NCI-H510A (cell line): Measurements from ENCODE around the gene LGALS3BP.

Experiments
- DNase-seq: peaks from one replicate; lab custom pipeline; 2025; lab: John Stamatoyannopoulos, UW

LGALS3BP gene

GRCh38 chr17:78999056-78999768 lies 19.5 kb upstream of the LGALS3BP start:
- DNase-seq, result no peak

DNA sequence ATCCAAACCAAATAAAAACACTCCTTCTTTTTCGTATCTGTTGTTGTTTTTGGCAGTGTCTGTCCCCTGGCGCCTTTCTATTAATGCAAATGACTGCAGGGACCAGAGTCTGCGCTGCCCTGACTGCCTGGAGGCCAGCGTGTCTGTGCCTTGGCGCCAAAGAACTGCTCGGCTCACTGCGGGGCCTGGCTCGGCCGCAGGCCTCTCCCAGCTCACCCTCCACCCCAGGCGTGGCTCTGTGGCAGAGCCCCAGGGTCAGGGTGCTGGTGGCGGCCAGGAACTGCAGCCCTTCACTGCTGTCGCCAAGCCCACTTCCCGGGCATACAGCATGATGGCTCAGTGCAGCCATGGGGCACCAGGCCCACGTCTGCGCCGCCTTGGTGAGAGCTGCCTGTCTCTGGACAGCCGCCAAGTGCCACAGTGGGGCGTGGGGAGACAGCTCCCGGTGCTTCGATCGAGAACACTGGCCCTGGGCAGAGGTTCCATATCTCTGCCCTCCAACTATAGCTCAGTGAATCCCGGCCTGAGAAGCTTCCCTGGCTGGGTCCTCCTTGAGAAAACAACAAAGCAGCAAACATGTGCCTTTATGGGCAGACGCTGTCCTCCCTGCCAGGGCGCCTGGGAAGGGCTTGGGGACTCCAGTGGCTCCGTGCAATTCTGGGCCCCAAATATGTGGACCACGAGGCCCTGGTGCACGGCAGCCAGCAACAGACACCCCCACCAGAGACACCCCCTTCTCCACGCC lies 18.8 kb upstream of the LGALS3BP start:
- no peak for DNase-seq

- no peak for DNase-seq
Measured at GRCh38 chr17:78997881-78998280, 18.2 kb upstream of the LGALS3BP start.

DNA sequence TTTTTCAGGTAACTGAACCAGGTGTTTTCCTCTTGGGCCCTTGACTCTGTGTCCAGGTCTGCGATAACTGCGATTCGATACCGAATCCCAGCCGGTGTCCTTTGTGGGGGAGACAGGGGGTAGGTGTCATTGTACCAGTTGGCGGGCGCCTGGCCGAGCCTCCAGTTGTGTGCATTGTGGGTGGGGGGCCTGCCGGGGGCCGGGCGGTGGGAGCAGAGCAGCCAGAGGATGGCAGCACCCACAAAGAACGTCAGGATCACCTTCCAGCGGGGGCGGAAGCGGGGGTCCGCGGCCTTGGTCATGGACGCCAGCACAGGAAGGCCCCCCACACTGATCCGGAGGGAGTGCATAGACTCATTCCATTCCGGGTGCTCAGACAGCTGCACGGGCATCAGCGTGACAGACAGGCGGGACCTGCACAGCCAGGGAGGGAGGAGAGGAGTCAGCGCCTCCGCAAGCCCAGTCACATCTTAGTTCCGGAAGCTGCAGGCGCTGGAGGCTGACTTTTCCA lies 17.6 kb upstream of the LGALS3BP start:
- no peak for DNase-seq

DNA sequence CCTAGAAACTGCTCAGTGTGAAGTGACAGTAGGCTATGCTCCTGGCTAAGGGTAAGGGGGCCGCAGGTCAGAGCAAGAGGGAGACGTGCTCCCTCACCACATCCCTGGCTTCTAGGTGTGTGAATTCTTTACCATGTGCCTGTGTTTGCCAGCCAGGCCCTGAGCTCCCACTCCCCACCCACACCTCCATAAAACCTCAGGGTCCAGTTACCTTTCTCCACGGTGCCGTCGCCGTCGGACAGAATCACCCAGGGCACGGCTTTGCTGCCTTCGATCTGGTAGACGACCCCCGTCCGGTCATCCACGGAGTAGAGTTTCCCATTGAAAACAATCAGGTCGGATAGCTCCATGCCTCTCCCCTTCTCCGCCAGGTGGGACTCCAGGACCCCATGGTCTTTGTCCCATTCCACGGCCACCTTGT lies 17.1 kb upstream of the LGALS3BP start:
- no peak for DNase-seq

- no peak for DNase-seq
Measured at GRCh38 chr17:78995761-78996451, 16.2 kb upstream of the LGALS3BP start.

DNA sequence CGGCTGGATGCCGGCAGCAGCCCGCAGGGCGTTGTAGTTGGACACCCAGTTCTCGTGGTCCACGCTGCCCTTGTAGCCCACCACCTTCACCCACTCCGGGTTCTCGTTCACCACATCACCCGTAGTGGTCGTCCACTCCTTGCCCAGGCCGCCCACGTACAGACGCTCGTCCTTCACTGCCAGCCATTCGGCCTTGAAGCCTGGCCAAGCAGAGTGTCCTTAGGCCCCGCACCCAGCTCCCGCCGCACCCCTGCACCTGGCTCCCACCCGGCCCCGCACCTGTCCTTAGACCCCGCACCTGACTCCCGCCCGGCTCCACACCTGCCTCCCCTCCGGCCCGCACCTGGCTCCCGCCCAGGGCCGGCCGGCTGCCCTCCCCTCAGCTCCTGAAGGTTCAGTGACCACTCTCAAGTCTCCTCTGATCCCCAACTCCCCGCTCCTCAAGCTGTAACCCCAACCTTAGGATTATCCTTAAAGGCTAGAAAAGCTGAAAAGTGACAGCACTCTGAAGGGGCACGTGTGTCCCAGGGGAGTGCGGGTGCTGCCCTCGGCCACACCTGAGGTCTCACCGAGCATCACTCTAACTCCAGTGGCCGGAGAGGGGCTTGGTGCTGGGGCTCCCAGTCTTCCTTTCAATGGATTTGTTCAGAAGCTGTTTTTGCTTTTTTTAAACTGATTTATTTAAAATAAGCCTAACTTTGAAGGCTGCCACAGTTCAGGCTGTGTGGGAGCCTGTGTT lies 15.5 kb upstream of the LGALS3BP start:
- DNase-seq, result no peak

GRCh38 chr17:78993981-78994671 lies 14.4 kb upstream of the LGALS3BP start:
- DNase-seq, result no peak

DNA sequence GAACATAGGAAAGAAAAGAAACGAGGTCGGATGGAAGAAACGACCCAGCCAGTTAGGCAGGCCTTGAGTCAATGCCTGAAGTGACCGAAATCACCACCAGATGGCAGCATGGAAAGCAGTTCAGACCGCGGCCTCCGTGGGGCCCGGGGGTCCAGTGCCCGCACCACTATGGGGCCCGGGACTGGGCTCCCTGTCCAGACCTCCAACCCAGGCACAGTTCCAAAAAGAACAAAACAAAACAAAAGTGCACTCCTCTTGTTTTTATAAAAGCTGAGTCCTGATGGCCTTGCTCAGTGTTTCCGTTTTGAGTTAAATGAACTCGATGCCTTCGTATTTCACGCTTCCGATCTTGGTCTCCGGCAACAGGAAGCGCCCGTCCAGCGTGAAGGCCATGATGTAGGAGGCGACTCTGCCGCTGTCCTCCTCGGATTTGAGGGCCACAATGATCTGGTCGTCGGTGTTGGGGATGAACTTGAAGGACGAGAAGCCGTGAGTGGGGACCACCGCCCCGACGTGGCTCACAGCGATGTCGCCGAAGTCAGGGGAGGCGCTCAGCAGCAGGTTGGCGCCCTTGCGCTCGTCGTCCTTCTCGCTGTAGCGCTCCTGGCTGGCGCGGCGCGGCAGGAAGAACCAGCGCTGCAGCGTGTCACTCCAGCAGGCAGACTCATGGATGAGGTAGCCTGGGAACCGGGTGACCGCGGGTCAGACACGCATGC lies 13.7 kb upstream of the LGALS3BP start:
- DNase-seq, result no peak

DNA sequence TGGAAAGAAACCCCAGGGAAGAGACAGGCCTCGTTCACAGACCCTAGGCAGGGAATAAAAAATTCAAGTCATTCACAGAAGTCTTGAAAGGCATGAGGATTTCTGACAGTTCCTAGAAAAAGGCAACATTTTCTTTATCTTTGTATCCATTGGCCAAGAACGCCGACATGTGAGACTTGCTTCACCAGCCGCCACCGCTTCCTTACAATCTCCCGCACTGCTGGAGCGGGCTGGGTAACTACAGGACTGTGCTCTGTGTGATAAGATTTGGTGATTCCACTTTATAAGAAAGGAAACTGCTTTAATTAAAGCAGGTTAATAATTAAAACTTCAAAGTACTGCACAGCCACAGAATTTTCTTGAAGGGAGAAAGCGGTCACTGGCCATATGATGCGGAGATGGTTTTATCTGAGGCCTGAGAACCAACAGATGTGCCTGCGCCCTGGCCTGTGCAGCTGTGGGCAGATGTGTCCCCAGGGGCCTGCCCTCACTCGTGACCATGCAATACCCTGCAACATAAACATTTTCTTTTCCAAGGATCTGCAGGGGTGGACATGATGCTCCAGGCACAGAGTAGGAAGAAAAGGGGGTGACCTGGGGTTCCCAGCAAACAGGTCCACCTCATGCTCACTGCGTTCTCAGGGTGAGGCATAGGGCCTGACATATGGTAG lies 13.0 kb upstream of the LGALS3BP start:
- DNase-seq, result no peak

DNA sequence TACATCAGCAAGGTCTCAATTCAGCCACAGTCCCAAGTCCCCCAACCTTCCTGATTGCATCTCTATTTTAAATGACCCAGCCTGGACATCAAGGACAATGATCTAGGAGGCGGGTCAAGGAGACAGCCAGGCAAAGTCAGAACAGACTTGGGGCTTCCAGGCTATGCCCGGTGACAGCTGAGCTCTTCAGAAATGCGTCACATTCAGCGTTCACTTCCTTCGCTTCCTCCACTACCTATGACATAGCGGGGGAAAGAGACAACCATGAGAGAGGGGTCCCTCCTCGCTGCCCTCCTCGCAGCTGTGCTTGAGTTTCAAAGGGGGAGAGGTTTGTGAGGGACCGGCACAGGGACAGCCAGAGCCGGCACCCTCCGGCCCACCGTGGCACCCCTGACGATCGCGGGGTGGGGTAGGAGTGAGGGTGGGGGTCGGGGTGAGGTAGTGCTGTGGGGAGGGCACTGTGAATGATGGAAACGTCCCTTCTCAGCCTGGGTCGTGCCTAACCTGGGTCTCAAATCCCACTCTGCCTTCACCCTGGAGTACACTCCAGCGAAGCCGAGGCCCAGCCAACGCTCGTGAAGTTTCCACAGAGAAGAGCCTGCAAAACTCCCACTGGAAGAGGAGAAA lies 12.3 kb upstream of the LGALS3BP start:
- no peak for DNase-seq

DNA sequence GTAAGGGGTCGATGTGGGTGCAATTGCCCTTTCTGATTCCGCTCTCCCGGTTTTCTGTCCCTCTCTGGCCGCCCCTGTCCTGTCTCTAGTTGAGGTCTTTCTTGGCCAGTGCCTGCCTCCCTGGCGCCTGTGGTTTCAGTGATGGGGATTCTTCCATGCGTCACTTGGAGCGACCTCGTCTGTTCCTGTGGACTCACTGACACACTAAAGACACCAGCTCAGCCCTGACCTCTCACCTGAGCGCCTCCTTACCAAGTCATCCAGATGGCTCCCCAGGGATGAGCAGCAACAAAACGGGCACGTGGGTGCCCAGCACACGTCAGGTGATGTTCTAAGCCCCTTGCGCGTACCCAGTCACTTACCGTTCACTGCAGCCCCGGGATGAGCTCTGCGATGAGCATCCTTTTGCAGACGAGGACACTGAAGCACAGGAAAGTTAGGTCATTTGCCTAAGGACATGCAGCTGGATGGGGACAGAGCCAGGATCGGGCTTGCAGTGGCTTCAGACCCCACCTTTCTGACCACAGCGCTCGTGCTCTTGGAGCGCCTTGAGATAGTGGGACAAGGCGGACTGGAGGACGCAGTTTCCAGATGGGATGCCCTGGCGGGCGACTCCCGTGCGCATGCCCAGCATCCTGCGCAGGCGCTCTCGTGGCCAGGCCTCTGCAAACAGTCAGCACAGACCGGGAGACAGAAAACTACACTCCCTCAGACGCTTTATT lies 11.5 kb upstream of the LGALS3BP start:
- DNase-seq, result no peak

- no peak for DNase-seq
Measured at GRCh38 chr17:78990349-78991016, 10.8 kb upstream of the LGALS3BP start.

DNA sequence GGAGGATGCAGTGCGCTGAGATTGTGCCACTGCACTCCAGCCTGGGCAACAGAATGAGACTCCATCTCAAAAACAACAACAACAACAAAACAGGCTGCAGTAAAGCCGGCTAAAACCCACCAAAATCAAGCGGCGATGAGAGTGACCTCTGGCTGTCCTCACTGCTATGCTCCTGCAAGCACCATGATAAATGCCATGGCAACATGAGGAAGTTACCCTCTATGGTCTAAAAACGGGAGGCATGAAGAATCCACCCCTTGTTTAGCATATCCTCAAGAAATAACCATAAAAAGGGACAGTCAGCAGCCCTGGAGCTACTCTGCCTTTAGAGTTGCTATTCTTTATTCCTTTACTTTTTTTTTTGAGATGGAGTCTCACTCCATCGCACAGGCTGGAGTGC lies 8.4 kb upstream of the LGALS3BP start:
- DNase-seq, result no peak

- DNase-seq, result peak; percentile 74
Measured at GRCh38 chr17:78986649-78987328, 7.1 kb upstream of the LGALS3BP start.

DNA sequence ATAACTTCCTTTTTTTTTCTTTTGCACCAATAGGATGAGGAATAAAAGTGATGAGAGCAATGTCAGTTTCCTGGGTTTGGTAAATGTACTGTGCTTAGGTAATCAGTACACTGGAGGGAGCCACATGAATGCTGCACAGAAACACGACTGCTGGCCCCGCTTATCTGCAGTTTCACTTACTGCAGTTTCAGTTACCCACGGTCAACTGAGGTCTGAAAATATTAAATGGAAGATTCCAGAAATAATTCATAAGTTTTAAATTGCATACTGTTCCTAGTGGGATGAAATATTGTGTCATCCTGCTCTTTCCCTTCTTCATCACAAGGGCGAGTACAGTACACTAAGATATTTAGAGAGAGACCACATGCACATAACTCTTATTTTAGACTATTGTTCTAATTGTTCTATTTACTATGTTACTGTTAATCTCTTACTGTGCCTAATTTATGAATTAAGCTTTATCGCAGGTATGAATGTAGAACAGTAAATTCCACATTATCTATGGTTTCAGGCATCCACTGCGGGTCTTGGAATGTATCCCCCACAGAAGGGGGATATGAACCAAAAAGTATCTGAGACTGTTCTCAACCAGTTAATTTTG lies 6.4 kb upstream of the LGALS3BP start:
- DNase-seq, result no peak

DNA sequence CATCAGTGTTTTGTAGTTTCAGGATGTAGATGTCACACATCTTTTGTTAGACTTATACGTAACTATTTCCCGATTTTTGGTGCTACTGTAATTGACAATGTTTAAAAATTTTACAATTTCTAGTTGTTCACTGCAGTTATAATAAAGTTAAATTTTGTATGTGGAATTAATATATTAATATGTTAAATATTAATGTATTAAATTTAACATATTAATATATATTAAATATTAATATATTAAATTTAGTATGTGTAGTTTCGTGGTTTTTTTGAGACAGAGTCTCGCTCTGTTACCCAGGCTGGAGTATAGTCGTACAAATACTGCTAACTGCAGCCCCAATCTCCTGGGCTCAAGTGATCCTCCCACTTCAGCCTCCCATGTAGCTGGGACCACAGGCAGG lies 5.7 kb upstream of the LGALS3BP start:
- no peak for DNase-seq
